ENCODE measurements around the gene KCNIP4.

DNA sequence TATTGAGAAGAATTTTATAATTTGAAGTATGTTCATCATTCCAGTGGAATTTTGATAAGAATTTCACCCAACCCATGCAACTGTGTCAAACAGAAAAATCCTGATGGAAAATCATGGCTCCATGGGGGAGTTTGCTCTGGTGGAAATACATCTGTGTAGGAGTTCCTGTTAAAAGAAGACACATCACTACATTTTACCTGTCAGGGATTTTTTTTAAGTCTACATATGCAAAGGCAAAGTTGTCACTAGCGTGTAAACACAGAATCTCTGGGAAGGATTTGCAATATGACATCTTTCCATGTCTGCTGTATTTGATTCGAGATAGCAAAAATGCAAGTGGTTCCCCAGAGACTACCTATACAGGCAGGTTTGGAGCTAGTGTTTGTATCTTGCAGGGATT lies 581.0 kb downstream of the KCNIP4 start:
- TF ChIP-seq, protein P1, sequence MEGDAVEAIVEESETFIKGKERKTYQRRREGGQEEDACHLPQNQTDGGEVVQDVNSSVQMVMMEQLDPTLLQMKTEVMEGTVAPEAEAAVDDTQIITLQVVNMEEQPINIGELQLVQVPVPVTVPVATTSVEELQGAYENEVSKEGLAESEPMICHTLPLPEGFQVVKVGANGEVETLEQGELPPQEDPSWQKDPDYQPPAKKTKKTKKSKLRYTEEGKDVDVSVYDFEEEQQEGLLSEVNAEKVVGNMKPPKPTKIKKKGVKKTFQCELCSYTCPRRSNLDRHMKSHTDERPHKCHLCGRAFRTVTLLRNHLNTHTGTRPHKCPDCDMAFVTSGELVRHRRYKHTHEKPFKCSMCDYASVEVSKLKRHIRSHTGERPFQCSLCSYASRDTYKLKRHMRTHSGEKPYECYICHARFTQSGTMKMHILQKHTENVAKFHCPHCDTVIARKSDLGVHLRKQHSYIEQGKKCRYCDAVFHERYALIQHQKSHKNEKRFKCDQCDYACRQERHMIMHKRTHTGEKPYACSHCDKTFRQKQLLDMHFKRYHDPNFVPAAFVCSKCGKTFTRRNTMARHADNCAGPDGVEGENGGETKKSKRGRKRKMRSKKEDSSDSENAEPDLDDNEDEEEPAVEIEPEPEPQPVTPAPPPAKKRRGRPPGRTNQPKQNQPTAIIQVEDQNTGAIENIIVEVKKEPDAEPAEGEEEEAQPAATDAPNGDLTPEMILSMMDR (IDR thresholded peaks at IDR 0.05), result no peak
- TF ChIP-seq EZH2 (IDR thresholded peaks at IDR 0.05) (no peak), EZH2phosphoT487 (IDR thresholded peaks at IDR 0.05) (no peak)
